Measurements from ENCODE around the gene ADAM12.

DNA sequence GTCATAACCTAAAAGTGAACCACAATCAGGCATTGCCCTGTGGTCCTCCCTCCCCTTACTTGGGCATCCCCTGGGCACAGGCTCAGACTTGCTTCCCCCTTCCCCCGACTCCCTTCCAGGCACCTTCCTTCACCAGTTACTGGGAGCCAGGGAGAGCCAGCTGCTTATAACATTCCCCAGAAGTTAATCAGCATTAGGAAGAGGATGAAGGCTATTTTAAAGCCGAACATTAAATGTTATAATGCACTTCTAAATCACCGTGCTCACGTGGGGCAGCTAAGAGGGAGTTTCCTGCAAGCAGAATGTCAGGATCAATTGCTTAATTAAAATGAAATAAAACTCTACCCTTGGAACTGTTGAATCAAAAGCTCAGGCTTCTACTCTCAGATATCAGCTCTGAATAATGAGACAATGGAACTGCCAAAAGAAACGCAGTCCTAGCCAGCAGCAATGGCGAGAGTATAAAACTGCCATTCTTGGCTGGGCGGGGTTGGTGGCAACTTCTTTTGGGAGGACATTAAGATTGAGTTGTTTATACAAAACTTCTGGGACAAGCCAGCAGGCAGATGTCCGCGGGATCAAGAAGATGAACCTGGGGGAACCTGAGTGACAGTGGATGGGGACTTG is 322.4 kb downstream of the ADAM12 start:
- TF ChIP-seq ZNF792 (CRISPR knock-in tag; IDR thresholded peaks at IDR 0.05) (no peak), TCF12 (IDR thresholded peaks at IDR 0.05) (no peak), TCF12 (CRISPR knock-in tag; IDR thresholded peaks at IDR 0.05) (no peak), RNF2 (conservative IDR thresholded peaks at IDR 0.05; ENCODE audit: low read depth) (no peak), MTA1 (CRISPR knock-in tag; IDR thresholded peaks at IDR 0.05; ENCODE audit: borderline replicate concordance) (no peak)
- TF ChIP-seq, protein P1, sequence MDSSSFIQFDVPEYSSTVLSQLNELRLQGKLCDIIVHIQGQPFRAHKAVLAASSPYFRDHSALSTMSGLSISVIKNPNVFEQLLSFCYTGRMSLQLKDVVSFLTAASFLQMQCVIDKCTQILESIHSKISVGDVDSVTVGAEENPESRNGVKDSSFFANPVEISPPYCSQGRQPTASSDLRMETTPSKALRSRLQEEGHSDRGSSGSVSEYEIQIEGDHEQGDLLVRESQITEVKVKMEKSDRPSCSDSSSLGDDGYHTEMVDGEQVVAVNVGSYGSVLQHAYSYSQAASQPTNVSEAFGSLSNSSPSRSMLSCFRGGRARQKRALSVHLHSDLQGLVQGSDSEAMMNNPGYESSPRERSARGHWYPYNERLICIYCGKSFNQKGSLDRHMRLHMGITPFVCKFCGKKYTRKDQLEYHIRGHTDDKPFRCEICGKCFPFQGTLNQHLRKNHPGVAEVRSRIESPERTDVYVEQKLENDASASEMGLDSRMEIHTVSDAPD (CRISPR knock-in tag; IDR thresholded peaks at IDR 0.05): no peak
